Kidney epithelial cell (primary cell): Measurements from ENCODE around the gene OR4D10. TPM values are rescaled to one million over a fixed set of nuclear protein-coding genes. Genes with fewer than 3 reads are reported as not detected.
"Not testable (repeated sequence)": the region's sequence is repeated elsewhere in the genome, so short reads cannot be mapped to it uniquely, and the experiment has no call there.

Experiments used
- DNase-seq: peaks from one replicate; pipeline ENCODE4 v3.0.0-alpha.2; 2010; ENCODE audit warnings: low read depth
- H3K27me3 ChIP-seq: 2 replicates; pipeline ENCODE4 v1.6.0; 2011; ENCODE audit warnings: low read length; ENCODE audit not compliant: control insufficient read depth, insufficient read depth
- H3K36me3 ChIP-seq: 2 replicates; pipeline ENCODE4 v1.5.1; 2011; ENCODE audit warnings: low read length; ENCODE audit not compliant: control insufficient read depth, insufficient read depth
- H3K4me3 ChIP-seq: 2 replicates; pipeline ENCODE4 v1.5.1; 2011; ENCODE audit warnings: low read depth, mild to moderate bottlenecking, control low read depth, low read length
- CTCF ChIP-seq: IDR thresholded peaks from 2 replicates; pipeline ENCODE4 v1.5.1; 2011; ENCODE audit warnings: mild to moderate bottlenecking, moderate library complexity, low read length, control low read depth, inconsistent platforms; ENCODE audit not compliant: insufficient read depth, poor library complexity, severe bottlenecking
- total RNA-seq: library from RNA; depleted of rRNA; stranded (reverse); fragments of >200 nt; gene quantifications from 2 replicates; pipeline ENCODE4 v1.2.3, GENCODE V29; 2015

Gene OR4D10
- total RNA-seq, 1 donor from 2014 or later, result not detected

- DNase-seq, result no peak
- TF ChIP-seq CTCF, result no peak
- no peaks in the 10 kb centered on the region for H3K27me3 ChIP-seq
- H3K4me3 ChIP-seq, result no peak within 1 kb of the TSS
- H3K36me3 ChIP-seq, result no peaks in the 10 kb centered on the region
These were observed 30.2 kb downstream of the OR4D10 start, which contains the start of gene OR4D11 for GRCh38 chr11:59503276-59503675. Gene OR4D11 (plus strand): TSS chr11:59503576. CDS start chr11:59503576, 0 bp downstream.

GRCh38 chr11:59510941-59511589 is 38.0 kb downstream of the OR4D10 start, which contains the start of gene OR4D9:
Gene OR4D9 (plus strand): TSS chr11:59511539. CDS start chr11:59514913, 3,374 bp downstream.
- H3K27me3 ChIP-seq, result no peaks in the 10 kb centered on the region
- H3K36me3 ChIP-seq, result no peaks in the 10 kb centered on the region
- no peak for DNase-seq
- no peak for TF ChIP-seq CTCF
- H3K4me3 ChIP-seq, result no peak within 1 kb of the TSS

DNA sequence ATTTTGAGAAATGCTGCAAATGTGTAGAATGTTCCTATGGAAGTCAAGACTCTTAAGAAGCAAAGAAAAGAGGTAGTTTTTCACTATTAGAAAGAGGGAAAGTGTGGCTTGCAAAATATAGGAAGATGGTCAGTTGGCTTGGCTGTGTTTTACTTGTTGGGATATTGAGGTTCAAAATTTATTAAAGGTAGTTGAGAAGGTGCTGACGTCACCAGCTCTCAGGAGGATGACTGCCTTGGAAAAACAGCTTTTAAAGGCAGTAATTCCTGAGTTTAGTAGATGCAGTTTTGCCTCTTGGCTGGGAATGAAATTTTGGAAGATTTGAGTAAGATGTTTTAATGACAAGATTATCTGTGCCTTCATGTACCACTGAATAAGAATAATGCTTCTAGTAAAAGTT is 38.6 kb downstream of the OR4D10 start:
- H3K4me3 ChIP-seq, result no peak overlapping the region
- DNase-seq, result no peak
- no peak for TF ChIP-seq CTCF
- H3K36me3 ChIP-seq, result no peaks in the 10 kb centered on the region
- H3K27me3 ChIP-seq, result no peaks in the 10 kb centered on the region

DNA sequence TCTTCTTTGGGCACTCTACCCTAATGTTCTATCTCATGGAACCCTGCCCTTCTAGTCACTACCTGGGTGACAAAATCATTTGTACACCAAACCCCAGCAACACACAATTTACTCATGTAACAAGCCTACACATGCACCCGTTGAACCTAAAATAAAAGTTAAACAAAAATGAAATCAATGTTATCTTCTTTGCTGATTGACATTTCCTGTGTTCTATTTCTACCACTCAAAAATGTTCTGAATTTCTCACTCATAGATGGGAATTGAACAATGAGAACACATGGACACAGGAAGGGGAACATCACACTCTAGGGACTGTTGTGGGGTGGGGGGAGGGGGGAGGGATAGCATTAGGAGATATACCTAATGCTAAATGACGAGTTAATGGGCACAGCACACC is 47.0 kb downstream of the OR4D10 start:
- not testable (repeated sequence) for H3K36me3 ChIP-seq, DNase-seq, H3K27me3 ChIP-seq, H3K4me3 ChIP-seq

DNA sequence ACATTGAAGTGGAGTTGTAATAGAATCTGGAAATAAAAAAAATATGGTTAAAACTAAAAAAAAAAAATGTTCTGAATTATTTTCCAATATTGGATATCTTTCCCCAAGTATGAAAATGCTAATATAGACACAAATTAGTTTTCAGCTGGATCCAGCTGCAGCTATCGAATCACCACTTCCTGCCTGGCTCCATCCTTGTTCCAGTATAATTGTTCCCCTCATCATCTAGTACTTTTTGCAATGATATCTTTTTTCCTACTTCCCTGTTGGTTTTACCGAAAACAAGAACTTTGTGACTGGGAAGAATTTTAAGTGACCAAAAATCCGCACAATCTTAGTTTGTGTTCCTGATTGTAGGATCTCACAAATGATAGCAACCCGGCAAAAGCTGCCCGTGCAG is 47.6 kb downstream of the OR4D10 start:
- H3K4me3 ChIP-seq, result no peak overlapping the region
- no peak for TF ChIP-seq CTCF
- no peak for DNase-seq
- no peaks in the 10 kb centered on the region for H3K36me3 ChIP-seq
- no peaks in the 10 kb centered on the region for H3K27me3 ChIP-seq

DNA sequence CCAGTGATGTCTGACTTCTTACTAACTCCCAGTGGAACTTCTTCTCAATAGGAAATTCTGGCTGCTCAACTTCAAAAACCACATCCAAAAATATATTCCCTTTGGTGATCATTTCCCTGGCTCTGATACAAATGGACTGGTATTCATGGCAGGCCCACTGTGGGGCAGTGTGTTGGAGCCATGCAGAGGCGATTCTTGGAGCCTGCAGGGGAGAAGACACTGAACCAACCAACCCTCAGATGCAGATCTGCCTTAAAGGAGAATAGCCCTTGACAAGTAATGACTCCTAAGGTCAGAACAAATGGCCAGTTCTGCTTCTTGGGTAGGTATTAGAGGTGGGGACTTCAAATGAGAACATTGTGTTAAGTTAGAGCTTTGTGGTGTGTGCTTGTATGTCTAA is 50.4 kb downstream of the OR4D10 start:
- no peak for TF ChIP-seq CTCF
- no peak for DNase-seq
- no peak overlapping the region for H3K4me3 ChIP-seq
- no peaks in the 10 kb centered on the region for H3K36me3 ChIP-seq
- H3K27me3 ChIP-seq, result no peaks in the 10 kb centered on the region
